Gastrocnemius medialis (tissue), 4 donors: Measurements from ENCODE around the gene AFF1. TPM values are rescaled to one million over a fixed set of nuclear protein-coding genes. Genes with fewer than 3 reads are reported as not detected.
"Not testable (repeated sequence)": the region's sequence is repeated elsewhere in the genome, so short reads cannot be mapped to it uniquely, and the experiment has no call there.

Experiments
- ATAC-seq, 2 donors: fragments of 150-250 bp; one replicate each; pipeline ENCODE4 v1.9.1; 2016
- DNase-seq, 2 donors: peaks; one replicate each; pipeline ENCODE4 v3.0.0-alpha.2; 2019
- H3K27ac ChIP-seq, 4 donors: fragments of 200-600 bp; sonication (generic); 1 replicate in 1 of 4; 2 replicates in 3 of 4; pipeline ENCODE4 v1.5.1; 2016 to 2018; ENCODE audit warnings: mild to moderate bottlenecking in 2 of 4, moderate library complexity in 1 of 4
- H3K27me3 ChIP-seq, 3 donors: fragments of 200-600 bp; sonication (generic) in 2 of 3; 1 replicate in 1 of 3; 2 replicates in 2 of 3; pipeline versions ENCODE4 v1.5.1 to v1.6.0; 2016 to 2019; ENCODE audit warnings: mild to moderate bottlenecking in 1 of 3, moderate library complexity in 1 of 3
- H3K36me3 ChIP-seq, 2 donors: fragments of 200-600 bp; sonication (generic) in 1 of 2; one replicate each; pipeline ENCODE4 v1.5.1; 2017 to 2018
- H3K4me1 ChIP-seq, 2 donors: fragments of 200-600 bp; sonication (generic) in 1 of 2; one replicate each; pipeline ENCODE4 v1.5.1; 2016 to 2017; ENCODE audit warnings: mild to moderate bottlenecking in 2 of 2
- H3K4me3 ChIP-seq, 4 donors: fragments of 200-600 bp; sonication (generic) in 3 of 4; 1 replicate in 1 of 4; 2 replicates in 3 of 4; pipeline ENCODE4 v1.5.1; 2016 to 2019; ENCODE audit warnings: mild to moderate bottlenecking in 2 of 4
- H3K9me3 ChIP-seq, 3 donors: fragments of 200-600 bp; sonication (generic) in 2 of 3; 1 replicate in 1 of 3; 2 replicates in 2 of 3; pipeline ENCODE4 v1.5.1; 2016 to 2019
- POLR2A ChIP-seq, 2 donors: fragments of 450-650 bp; IDR thresholded peaks; one replicate each; pipeline ENCODE4 v1.6.1; 2017; ENCODE audit warnings: antibody characterized with exemption in 2 of 2, mild to moderate bottlenecking in 2 of 2, moderate library complexity in 2 of 2
- in situ Hi-C, 4 donors: fragments of 200-750 bp; cut with MboI; loops; one replicate each; pipeline versions ENCODE4 v1.15.0 to v1.8.0; 2017; ENCODE audit warnings: low sequenced_read_pairs in 4 of 4
- intact Hi-C: fragments of 100-400 bp; cut with DNase I; formaldehyde crosslinking; loops from one replicate; pipeline ENCODE4 v1.15.1; 2023; ENCODE audit warnings: low total_unique reads
- total RNA-seq, 4 donors: library from RNA; depleted of rRNA; stranded (reverse); fragments of >200 nt; gene quantifications; one replicate each; pipeline versions ENCODE4 v1.1.0 to v1.2.3, GENCODE V29; 2016
- TF ChIP-seq, protein P1 (sequence below), 5 experiments: fragments of 450-650 bp in 3 of 5; fragments of 200-600 bp in 2 of 5; sonication (generic) in 2 of 5; IDR thresholded peaks in 4 of 5; conservative IDR thresholded peaks in 1 of 5; 1 replicate in 4 of 5; 2 replicates in 1 of 5; pipeline ENCODE4 v1.5.1; 2016 to 2019; ENCODE audit warnings: antibody characterized with exemption in 5 of 5, mild to moderate bottlenecking in 3 of 5, moderate library complexity in 3 of 5

AFF1 gene
- total RNA-seq, 4 donors from 2014 or later: 142 to 265 (median 197) TPM

- no peaks in the 10 kb centered on the region for H3K27me3 ChIP-seq
- H3K4me3 ChIP-seq: no peak overlapping the region
- H3K27ac ChIP-seq: peak overlapping the region; percentile 69 to 83 (median 75)
- no peaks in the 10 kb centered on the region for H3K36me3 ChIP-seq
- intact Hi-C loops (no loop called here), in situ Hi-C loops (no loop called here)
- peaks cover 73 to 85% of the 10 kb centered on the region in 2 donors for H3K4me1 ChIP-seq
- no peak for TF ChIP-seq POLR2A (IDR thresholded peaks at IDR 0.05)
- TF ChIP-seq, protein P1, sequence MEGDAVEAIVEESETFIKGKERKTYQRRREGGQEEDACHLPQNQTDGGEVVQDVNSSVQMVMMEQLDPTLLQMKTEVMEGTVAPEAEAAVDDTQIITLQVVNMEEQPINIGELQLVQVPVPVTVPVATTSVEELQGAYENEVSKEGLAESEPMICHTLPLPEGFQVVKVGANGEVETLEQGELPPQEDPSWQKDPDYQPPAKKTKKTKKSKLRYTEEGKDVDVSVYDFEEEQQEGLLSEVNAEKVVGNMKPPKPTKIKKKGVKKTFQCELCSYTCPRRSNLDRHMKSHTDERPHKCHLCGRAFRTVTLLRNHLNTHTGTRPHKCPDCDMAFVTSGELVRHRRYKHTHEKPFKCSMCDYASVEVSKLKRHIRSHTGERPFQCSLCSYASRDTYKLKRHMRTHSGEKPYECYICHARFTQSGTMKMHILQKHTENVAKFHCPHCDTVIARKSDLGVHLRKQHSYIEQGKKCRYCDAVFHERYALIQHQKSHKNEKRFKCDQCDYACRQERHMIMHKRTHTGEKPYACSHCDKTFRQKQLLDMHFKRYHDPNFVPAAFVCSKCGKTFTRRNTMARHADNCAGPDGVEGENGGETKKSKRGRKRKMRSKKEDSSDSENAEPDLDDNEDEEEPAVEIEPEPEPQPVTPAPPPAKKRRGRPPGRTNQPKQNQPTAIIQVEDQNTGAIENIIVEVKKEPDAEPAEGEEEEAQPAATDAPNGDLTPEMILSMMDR (IDR thresholded peaks at IDR 0.05 in 4 of 5, conservative IDR thresholded peaks at IDR 0.05 in 1 of 5): no peak
- no peaks in the 10 kb centered on the region for H3K9me3 ChIP-seq
- peak in 1 of 2 donors; percentile 16 for ATAC-seq
- DNase-seq: no peak
Observed at GRCh38 chr4:87069037-87069742, 134.4 kb downstream of the AFF1 start.

DNA sequence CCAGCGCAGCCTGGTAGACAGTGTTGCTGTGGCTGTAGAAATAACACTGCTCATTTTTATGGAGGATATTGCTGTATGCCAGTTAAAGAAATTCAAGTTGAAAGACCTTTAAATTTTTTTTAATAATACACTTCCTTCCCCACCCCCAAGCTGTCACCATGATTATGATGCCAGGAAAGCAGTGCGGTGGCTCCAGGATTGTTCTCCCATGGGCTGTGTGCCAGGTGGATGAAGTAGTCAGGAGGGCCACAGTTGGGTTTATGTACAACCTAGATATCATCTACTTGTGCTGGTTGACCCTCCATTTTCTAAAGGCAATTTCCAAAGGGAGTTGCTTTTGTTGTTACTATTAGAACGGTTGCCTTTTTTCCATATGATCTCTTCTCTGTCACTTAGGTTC lies 136.6 kb downstream of the AFF1 start:
- intact Hi-C loops: no loop called here
- in situ Hi-C loops: no loop called here
- Histone ChIP-seq H3K4me3 (no peak overlapping the region), H3K4me1 (peaks cover 85 to 86% of the 10 kb centered on the region in 2 donors), H3K36me3 (no peaks in the 10 kb centered on the region), H3K27ac (peak overlapping the region; percentile 38 to 83 (median 70)), H3K27me3 (no peaks in the 10 kb centered on the region), H3K9me3 (no peaks in the 10 kb centered on the region)
- no peak for DNase-seq
- ATAC-seq: peak in 1 of 2 donors; percentile 11
- TF ChIP-seq, protein P1 (IDR thresholded peaks at IDR 0.05 in 4 of 5, conservative IDR thresholded peaks at IDR 0.05 in 1 of 5): no peak
- TF ChIP-seq POLR2A (IDR thresholded peaks at IDR 0.05): no peak

DNA sequence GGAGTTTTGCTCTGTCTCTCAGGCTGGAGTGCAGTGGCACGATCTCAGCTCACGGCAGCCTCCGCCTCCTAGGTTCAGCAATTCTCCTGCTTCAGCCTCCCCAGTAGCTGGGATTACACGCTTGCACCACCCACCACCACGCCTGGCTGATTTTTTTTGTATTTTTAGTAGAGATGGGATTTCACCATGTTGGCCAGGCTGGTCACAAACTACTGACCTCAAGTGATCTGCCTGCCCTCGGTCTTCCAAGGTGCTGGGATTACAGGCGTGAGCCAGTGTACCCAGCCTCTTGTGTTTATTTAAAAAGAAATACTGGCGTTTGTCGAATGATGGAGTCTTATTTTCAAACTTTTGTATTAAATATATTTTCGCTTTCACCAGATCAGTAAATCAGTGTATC lies 137.7 kb downstream of the AFF1 start:
- H3K9me3 ChIP-seq, intact Hi-C loops, H3K4me3 ChIP-seq, H3K27me3 ChIP-seq, H3K36me3 ChIP-seq, in situ Hi-C loops: not testable (repeated sequence)
- Histone ChIP-seq H3K4me1 (peaks cover 86 to 91% of the 10 kb centered on the region in 2 donors), H3K27ac (peak overlapping the region; percentile 59 to 83 (median 72))
- ATAC-seq: peak in 1 of 2 donors; percentile 19
- DNase-seq: peak in 1 of 2 donors; percentile 43

DNA sequence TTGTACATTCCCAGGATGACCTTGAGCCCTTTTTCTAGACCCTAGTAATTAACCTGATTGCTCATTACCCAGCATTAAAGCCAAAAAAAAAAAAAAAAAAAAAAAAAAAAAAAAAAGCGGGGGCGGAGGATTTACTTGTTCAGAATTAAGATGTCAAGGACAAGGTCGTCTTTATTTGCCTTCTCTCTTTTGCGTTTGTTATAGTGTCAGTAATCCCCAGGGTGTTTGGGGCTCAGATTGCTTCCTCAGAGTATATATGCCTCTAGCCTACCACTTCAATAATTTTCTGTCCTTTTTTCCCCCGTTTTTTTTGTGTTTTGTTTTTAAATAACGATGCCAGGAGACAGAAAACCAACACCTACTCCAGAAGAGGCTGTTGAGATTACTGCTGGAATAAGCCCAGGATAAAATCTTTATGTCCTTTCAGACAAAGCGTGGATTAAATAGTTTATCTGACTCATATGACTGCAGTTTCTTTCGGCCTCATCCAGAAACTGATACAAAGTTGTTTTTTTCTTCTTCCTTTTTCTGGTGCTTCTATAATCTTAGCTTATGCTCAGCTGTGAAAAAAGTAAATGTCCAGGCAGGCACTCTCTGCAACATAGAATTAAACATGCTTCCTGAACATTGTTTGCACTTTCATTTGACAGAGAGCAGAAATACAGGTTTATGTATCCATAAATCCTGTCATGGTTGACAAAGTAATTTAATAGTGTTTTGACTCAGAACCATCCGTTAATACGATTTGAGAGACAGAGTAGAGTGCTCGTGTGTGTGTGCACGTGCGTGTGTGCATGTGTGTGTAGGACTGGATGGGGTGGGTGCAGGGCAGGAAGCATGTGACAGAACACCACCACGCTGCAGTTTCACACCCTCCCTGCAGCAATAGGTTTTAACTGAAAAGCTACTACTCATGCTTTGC lies 138.6 kb downstream of the AFF1 start:
- no peak for DNase-seq
- H3K27me3 ChIP-seq: no peaks in the 10 kb centered on the region
- TF ChIP-seq, protein P1 (IDR thresholded peaks at IDR 0.05 in 4 of 5, conservative IDR thresholded peaks at IDR 0.05 in 1 of 5): no peak
- no peak for TF ChIP-seq POLR2A (IDR thresholded peaks at IDR 0.05)
- H3K4me1 ChIP-seq: peaks cover 85 to 91% of the 10 kb centered on the region in 2 donors
- in situ Hi-C loops (no loop called here), intact Hi-C loops (no loop called here)
- no peaks in the 10 kb centered on the region for H3K9me3 ChIP-seq
- peak overlapping the region; percentile 59 to 83 (median 72) for H3K27ac ChIP-seq
- no peaks in the 10 kb centered on the region for H3K36me3 ChIP-seq
- no peak for ATAC-seq
- peak overlapping the region in 1 of 4 donors; percentile 7 for H3K4me3 ChIP-seq

GRCh38 chr4:87074121-87074488 lies 139.3 kb downstream of the AFF1 start:
- in situ Hi-C loops: no loop called here
- ATAC-seq: no peak
- DNase-seq: no peak
- peak overlapping the region; percentile 59 to 83 (median 72) for H3K27ac ChIP-seq
- H3K4me3 ChIP-seq: no peak overlapping the region
- intact Hi-C loops: no loop called here
- no peaks in the 10 kb centered on the region for H3K36me3 ChIP-seq
- TF ChIP-seq, protein P1 (IDR thresholded peaks at IDR 0.05 in 4 of 5, conservative IDR thresholded peaks at IDR 0.05 in 1 of 5): no peak
- TF ChIP-seq POLR2A (IDR thresholded peaks at IDR 0.05): no peak
- H3K27me3 ChIP-seq: no peaks in the 10 kb centered on the region
- H3K4me1 ChIP-seq: peaks cover 86 to 91% of the 10 kb centered on the region in 2 donors
- H3K9me3 ChIP-seq: no peaks in the 10 kb centered on the region
